ENCODE results near the gene CDYL.

DNA sequence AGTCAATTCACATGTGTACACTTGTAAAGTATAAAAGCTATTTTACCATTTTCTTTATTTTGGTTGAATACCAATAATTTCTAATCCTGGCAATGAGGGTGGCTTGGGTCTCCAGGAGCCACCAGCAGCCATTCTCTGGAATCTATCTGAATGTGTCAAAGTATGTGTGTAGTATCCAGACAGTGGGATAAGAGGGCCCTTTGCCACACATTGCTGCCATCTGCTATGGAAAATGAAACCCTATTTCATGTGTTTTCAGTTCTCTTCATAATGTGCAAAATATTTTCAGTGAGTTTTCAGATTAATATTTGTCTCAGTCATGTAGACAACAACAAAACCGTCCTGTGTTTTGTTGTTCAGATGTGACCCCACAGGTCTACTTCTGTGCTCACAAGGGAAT lies 46.3 kb downstream of the CDYL start:
- TF ChIP-seq CTCF (conservative IDR thresholded peaks at IDR 0.05): no peak
- TF ChIP-seq EZH2 (IDR thresholded peaks at IDR 0.05; ENCODE audit: low read depth): no peak

Data from PC-9 (cell line).